Upper lobe of left lung (tissue), 4 donors: Measurements from ENCODE around the gene SLC22A13.

Source experiments
- EP300 ChIP-seq, 4 donors: sonication (generic); formaldehyde crosslinking; IDR thresholded peaks; one replicate each; pipeline ENCODE4 v1.5.1; 2017; ENCODE audit warnings: antibody characterized with exemption in 4 of 4, control low read depth in 2 of 4
- POLR2A ChIP-seq, 4 donors: fragments of 450-650 bp; IDR thresholded peaks; one replicate each; pipeline ENCODE4 v1.5.1; 2016 to 2017; ENCODE audit warnings: antibody characterized with exemption in 4 of 4, mild to moderate bottlenecking in 2 of 4
- POLR2AphosphoS5 ChIP-seq, 2 donors: sonication (generic); formaldehyde crosslinking; IDR thresholded peaks; one replicate each; pipeline ENCODE4 v1.5.1; 2017; ENCODE audit warnings: antibody characterized with exemption in 2 of 2
- TF ChIP-seq, protein P1 (sequence below), 6 experiments: fragments of 450-650 bp in 4 of 6; fragments of 200-600 bp in 2 of 6; sonication (generic) in 2 of 6; IDR thresholded peaks; one replicate each; pipeline ENCODE4 v1.5.1; 2016 to 2019; ENCODE audit warnings: antibody characterized with exemption in 6 of 6

DNA sequence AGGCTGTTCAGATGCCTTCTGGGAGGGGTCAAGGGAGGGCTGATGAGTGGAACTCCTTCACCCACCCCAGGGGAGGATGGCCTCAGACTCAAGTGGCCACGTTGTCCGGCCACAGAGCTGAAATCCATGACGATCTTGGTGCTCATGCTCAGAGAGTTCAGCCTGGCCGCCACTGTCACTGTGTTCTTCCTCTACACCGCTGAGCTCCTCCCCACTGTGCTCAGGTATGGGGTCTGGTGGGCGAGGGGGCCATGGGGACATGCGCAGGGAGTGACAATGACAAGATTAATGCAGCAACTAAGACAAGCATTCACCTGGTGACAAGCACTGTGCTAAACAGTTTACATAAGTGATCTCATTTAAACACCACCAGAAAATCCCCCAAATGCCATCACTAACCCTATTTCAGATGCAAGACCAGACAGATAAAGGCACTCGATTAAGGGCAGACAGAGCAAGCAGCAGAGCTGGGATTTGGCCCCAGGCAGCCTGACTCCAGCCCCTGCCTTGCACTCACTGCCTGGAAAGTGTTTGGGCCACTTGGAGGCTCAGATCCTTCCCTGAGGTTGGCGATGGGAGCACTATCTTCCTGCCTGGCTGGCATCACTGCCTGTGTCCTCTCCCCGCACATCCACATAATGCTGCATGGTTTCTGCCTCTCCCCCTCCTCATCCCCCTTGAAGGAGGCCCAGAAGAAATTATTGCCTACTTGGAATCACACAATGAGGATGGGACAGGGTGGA lies 50.0 kb downstream of the SLC22A13 start:
- no peak for TF ChIP-seq POLR2AphosphoS5 (IDR thresholded peaks at IDR 0.05)
- TF ChIP-seq, protein P1, sequence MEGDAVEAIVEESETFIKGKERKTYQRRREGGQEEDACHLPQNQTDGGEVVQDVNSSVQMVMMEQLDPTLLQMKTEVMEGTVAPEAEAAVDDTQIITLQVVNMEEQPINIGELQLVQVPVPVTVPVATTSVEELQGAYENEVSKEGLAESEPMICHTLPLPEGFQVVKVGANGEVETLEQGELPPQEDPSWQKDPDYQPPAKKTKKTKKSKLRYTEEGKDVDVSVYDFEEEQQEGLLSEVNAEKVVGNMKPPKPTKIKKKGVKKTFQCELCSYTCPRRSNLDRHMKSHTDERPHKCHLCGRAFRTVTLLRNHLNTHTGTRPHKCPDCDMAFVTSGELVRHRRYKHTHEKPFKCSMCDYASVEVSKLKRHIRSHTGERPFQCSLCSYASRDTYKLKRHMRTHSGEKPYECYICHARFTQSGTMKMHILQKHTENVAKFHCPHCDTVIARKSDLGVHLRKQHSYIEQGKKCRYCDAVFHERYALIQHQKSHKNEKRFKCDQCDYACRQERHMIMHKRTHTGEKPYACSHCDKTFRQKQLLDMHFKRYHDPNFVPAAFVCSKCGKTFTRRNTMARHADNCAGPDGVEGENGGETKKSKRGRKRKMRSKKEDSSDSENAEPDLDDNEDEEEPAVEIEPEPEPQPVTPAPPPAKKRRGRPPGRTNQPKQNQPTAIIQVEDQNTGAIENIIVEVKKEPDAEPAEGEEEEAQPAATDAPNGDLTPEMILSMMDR (IDR thresholded peaks at IDR 0.05) = no peak
- no peak for TF ChIP-seq POLR2A (IDR thresholded peaks at IDR 0.05)
- TF ChIP-seq EP300 (IDR thresholded peaks at IDR 0.05) = no peak
